Spleen (tissue), 11 donors: ENCODE results near the gene ASPA. TPM values are rescaled to one million over a fixed set of nuclear protein-coding genes. Genes with fewer than 3 reads are reported as not detected.

Experiments used
- DNase-seq: peaks from one replicate; pipeline ENCODE4 v3.0.0-alpha.2; 2020
- H3K27ac ChIP-seq, 8 donors: fragments of 200-600 bp; sonication (generic) in 7 of 8; 1 replicate in 4 of 8; 2 replicates in 4 of 8; pipeline versions ENCODE4 v1.5.0 to v1.8.0; 2016 to 2021; ENCODE audit warnings: inconsistent platforms in 4 of 8, mild to moderate bottlenecking in 4 of 8, moderate library complexity in 1 of 8
- H3K27me3 ChIP-seq, 7 donors: fragments of 200-600 bp; sonication (generic) in 6 of 7; replicated peaks in 1 of 7; 1 replicate in 4 of 7; 2 replicates in 3 of 7; pipeline versions ENCODE4 v1.5.0 to v1.8.0; 2016 to 2021; ENCODE audit warnings: inconsistent platforms in 3 of 7, mild to moderate bottlenecking in 1 of 7
- H3K36me3 ChIP-seq, 6 donors: fragments of 200-600 bp; sonication (generic) in 5 of 6; 1 replicate in 4 of 6; 2 replicates in 2 of 6; pipeline versions ENCODE4 v1.5.0 to v1.8.0; 2016 to 2021; ENCODE audit warnings: inconsistent platforms in 2 of 6
- H3K4me1 ChIP-seq, 6 donors: fragments of 200-600 bp; sonication (generic) in 5 of 6; 1 replicate in 3 of 6; 2 replicates in 3 of 6; pipeline versions ENCODE4 v1.5.0 to v1.8.0; 2016 to 2021; ENCODE audit warnings: inconsistent platforms in 3 of 6
- H3K4me3 ChIP-seq, 8 donors: fragments of 200-600 bp; sonication (generic) in 7 of 8; 1 replicate in 4 of 8; 2 replicates in 4 of 8; pipeline versions ENCODE4 v1.5.0 to v1.8.0; 2016 to 2021; ENCODE audit warnings: inconsistent platforms in 4 of 8, mild to moderate bottlenecking in 4 of 8, moderate library complexity in 2 of 8
- H3K9me3 ChIP-seq, 8 donors: fragments of 200-600 bp; sonication (generic) in 7 of 8; 1 replicate in 4 of 8; 2 replicates in 4 of 8; pipeline versions ENCODE4 v1.5.0 to v1.8.0; 2016 to 2021; ENCODE audit warnings: inconsistent platforms in 4 of 8
- POLR2A ChIP-seq, 3 donors: fragments of 450-650 bp; IDR thresholded peaks; one replicate each; pipeline ENCODE4 v1.5.1; 2017; ENCODE audit warnings: antibody characterized with exemption in 3 of 3, mild to moderate bottlenecking in 1 of 3
- POLR2AphosphoS5 ChIP-seq, 3 donors: sonication (generic); formaldehyde crosslinking; IDR thresholded peaks; one replicate each; pipeline ENCODE4 v1.5.1; 2017; ENCODE audit warnings: antibody characterized with exemption in 3 of 3
- WGBS, 5 donors: extraction: QIAGEN DNeasy Blood & Tissue Kit in 3 of 5; methylation state at CpG; one replicate each; pipeline versions ENCODE4 v1.1.5 to v1.1.7; 2013 to 2018; 5-methylcytosine and 5-hydroxymethylcytosine counted together
- intact Hi-C: fragments of 100-400 bp; cut with DNase I; formaldehyde crosslinking; loops from one replicate; pipeline ENCODE4 v1.15.0; 2023; ENCODE audit warnings: low total_unique reads
- polyA plus RNA-seq, 3 donors: library from polyadenylated mRNA; stranded (reverse); fragments of 200-250 nt; gene quantifications; one replicate each; pipeline ENCODE4 v1.2.1, GENCODE V29; 2013
- total RNA-seq, 7 donors: library from RNA; depleted of rRNA in 3 of 7; stranded (reverse); fragments of >200 nt in 3 of 7; fragmentation: NEBNext Ultra II Directional in 4 of 7; extraction: Animal tissue kit (Norgen Biotek cat#: 25700) in 4 of 7; gene quantifications; one replicate each; pipeline versions ENCODE4 v1.1.0 to v1.2.1, GENCODE V29; 2016 to 2021
- TF ChIP-seq, protein P1 (sequence below), 11 experiments: fragments of 200-600 bp in 7 of 11; fragments of 450-650 bp in 4 of 11; sonication (generic) in 4 of 11; IDR thresholded peaks in 8 of 11; conservative IDR thresholded peaks in 3 of 11; 1 replicate in 7 of 11; 2 replicates in 4 of 11; pipeline versions ENCODE4 v1.4.0 to v1.8.0; 2016 to 2021; ENCODE audit warnings: antibody characterized with exemption in 11 of 11, inconsistent platforms in 4 of 11, mild to moderate bottlenecking in 1 of 11
- donor health status: healthy with polysubstance abuse.
- donor health status: DM: no; HTN: no; CAD: no; lungs with moderate emphysema.
- donor health status: DM: no; HTN: no; CAD: no.
- donor health status: Bipolar disorder and iron deficiency.
- donor health status: healthy.
- donor health status: DM: no; HTN: no; CAD: no.
- donor health status: DM: yes; HTN: yes; CAD: no.

Gene ASPA
- total and polyA plus RNA-seq, 10 donors = 0.86 to 10.8 (median 4.6) TPM

DNA sequence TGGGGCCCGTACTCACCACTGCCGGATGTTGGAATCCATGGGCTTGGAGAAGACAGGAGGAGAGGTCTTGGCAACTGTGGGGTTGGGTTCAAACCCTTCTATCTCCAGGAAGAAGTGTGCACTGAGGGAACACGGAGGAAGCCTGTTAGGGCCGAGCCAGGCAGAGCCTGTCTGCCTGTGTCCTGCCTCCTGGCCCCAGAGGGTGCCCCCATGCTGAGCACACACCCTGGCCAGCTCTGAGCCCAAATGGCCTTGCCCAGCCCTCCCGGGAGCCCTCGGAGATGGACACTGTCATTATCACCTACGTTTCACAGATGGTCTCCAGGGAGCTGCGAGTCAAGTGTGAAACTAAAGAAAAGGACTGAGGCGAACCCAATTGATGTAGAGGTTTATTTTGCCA lies 69.4 kb downstream of the ASPA start:
- 47 to 75% (median 66%) methylated on average over 7 to 9 of the region's 9 CpGs for WGBS, 5 donors
- intact Hi-C loops = no loop called here
- TF ChIP-seq POLR2A (IDR thresholded peaks at IDR 0.05) = no peak
- TF ChIP-seq, protein P1, sequence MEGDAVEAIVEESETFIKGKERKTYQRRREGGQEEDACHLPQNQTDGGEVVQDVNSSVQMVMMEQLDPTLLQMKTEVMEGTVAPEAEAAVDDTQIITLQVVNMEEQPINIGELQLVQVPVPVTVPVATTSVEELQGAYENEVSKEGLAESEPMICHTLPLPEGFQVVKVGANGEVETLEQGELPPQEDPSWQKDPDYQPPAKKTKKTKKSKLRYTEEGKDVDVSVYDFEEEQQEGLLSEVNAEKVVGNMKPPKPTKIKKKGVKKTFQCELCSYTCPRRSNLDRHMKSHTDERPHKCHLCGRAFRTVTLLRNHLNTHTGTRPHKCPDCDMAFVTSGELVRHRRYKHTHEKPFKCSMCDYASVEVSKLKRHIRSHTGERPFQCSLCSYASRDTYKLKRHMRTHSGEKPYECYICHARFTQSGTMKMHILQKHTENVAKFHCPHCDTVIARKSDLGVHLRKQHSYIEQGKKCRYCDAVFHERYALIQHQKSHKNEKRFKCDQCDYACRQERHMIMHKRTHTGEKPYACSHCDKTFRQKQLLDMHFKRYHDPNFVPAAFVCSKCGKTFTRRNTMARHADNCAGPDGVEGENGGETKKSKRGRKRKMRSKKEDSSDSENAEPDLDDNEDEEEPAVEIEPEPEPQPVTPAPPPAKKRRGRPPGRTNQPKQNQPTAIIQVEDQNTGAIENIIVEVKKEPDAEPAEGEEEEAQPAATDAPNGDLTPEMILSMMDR (IDR thresholded peaks at IDR 0.05 in 8 of 11, conservative IDR thresholded peaks at IDR 0.05 in 3 of 11) = no peak
- TF ChIP-seq POLR2AphosphoS5 (IDR thresholded peaks at IDR 0.05) = no peak
- DNase-seq = no peak
- Histone ChIP-seq H3K27me3 (peaks cover 0 to 4% (median 0%) of the 10 kb centered on the region in 7 donors), H3K27ac (no peak overlapping the region), H3K9me3 (peaks cover 0 to 3% (median 0%) of the 10 kb centered on the region in 8 donors), H3K4me3 (no peak overlapping the region), H3K36me3 (no peaks in the 10 kb centered on the region), H3K4me1 (no peaks in the 10 kb centered on the region)

DNA sequence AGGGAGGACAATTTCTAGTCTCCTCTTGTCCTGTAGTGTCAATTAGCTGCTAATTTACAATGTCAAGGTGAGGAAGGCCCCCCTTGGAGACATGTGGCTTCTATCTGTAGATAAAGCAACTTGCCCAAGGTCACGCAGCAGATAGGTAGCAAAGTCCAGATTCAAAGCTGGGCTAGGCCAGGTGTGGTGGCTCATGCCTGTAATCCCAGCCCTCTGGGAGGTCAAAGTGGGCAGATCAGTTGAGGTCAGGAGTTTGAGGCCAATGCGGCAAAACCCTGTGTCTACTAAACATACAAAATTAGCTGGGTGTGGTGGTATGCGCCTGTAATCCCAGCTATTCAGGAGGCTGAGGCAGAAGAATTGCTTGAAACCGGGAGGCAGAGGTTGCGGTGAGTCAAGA lies 70.7 kb downstream of the ASPA start:
- Histone ChIP-seq H3K27ac (no peak overlapping the region), H3K4me1 (no peaks in the 10 kb centered on the region), H3K27me3 (peaks cover 0 to 4% (median 0%) of the 10 kb centered on the region in 7 donors), H3K9me3 (no peaks in the 10 kb centered on the region), H3K4me3 (no peak overlapping the region), H3K36me3 (no peaks in the 10 kb centered on the region)
- DNase-seq = no peak
- WGBS, 5 donors = 87 to 95% (median 91%) methylated on average over 1 to 5 of the region's 5 CpGs
- intact Hi-C loops = no loop called here
- TF ChIP-seq POLR2A (IDR thresholded peaks at IDR 0.05) (no peak), POLR2AphosphoS5 (IDR thresholded peaks at IDR 0.05) (no peak)
- TF ChIP-seq, protein P1 (IDR thresholded peaks at IDR 0.05 in 8 of 11, conservative IDR thresholded peaks at IDR 0.05 in 3 of 11) = no peak

DNA sequence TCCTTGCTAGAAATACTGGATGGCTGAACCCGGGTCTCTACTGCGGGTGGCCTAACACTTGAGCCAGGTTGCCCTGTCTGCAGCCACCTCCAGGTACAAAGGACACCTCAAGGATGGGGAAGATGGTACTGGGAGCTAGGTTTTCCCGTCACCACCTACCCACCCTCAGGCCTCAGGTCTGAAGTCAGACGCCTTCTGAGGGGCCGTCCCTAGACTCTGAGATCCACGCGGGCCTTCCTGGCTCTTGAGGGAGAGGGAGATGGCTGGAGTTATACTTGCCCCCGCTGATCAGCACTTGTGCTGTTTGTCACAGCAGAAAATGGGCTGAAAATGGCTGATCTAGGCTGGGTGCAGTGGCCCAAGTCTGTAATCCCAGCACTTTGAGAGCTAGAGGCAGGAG lies 71.2 kb downstream of the ASPA start:
- Histone ChIP-seq H3K4me1 (no peaks in the 10 kb centered on the region), H3K4me3 (no peak overlapping the region), H3K36me3 (no peaks in the 10 kb centered on the region), H3K27me3 (peaks cover 0 to 4% (median 0%) of the 10 kb centered on the region in 7 donors), H3K9me3 (no peaks in the 10 kb centered on the region), H3K27ac (no peak overlapping the region)
- TF ChIP-seq, protein P1 (IDR thresholded peaks at IDR 0.05 in 8 of 11, conservative IDR thresholded peaks at IDR 0.05 in 3 of 11) = no peak
- TF ChIP-seq POLR2AphosphoS5 (IDR thresholded peaks at IDR 0.05) = no peak
- TF ChIP-seq POLR2A (IDR thresholded peaks at IDR 0.05) = no peak
- WGBS, 5 donors = 88 to 93% (median 91%) methylated on average over 5 to 8 of the region's 8 CpGs
- DNase-seq = no peak
- intact Hi-C loops = no loop called here

DNA sequence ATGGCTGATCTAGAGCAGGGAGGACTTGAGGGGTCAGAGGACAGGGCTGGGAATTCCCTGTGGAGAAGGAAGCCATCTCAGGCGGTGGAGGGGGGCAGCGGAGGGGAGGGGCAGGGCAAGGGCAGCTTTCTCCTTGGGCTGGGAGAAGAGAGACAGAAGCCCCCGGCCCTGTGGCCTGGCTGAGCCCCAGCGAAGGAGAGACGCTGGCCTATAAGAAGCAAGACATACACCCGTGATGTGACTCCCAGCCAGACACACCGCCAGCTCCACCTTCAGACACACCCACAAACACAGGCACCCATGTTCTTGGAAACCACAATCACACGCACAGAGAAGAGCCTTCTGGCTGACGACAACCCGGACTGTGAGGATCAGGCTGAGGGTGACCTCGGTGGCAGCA lies 71.8 kb downstream of the ASPA start:
- Histone ChIP-seq H3K27me3 (peaks cover 0 to 4% (median 0%) of the 10 kb centered on the region in 7 donors), H3K36me3 (no peaks in the 10 kb centered on the region), H3K4me1 (no peaks in the 10 kb centered on the region), H3K9me3 (no peaks in the 10 kb centered on the region), H3K27ac (no peak overlapping the region), H3K4me3 (no peak overlapping the region)
- intact Hi-C loops = no loop called here
- DNase-seq = no peak
- 71 to 76% (median 75%) methylated on average over 6 to 11 of the region's 11 CpGs for WGBS, 5 donors
- TF ChIP-seq POLR2A (IDR thresholded peaks at IDR 0.05) = no peak
- TF ChIP-seq, protein P1 (IDR thresholded peaks at IDR 0.05 in 8 of 11, conservative IDR thresholded peaks at IDR 0.05 in 3 of 11) = no peak
- TF ChIP-seq POLR2AphosphoS5 (IDR thresholded peaks at IDR 0.05) = no peak
